Panc1 (cell line): Measurements from ENCODE around the gene GALNT1.

ENCODE experiments used
- CTCF ChIP-seq: fragments of 450-650 bp; IDR thresholded peaks from 2 replicates; pipeline ENCODE4 v1.5.1; 2017; ENCODE audit warnings: mild to moderate bottlenecking
- POLR2AphosphoS5 ChIP-seq: IDR thresholded peaks from 2 replicates; pipeline ENCODE4 v1.6.1; 2012; ENCODE audit warnings: mild to moderate bottlenecking, low read depth, low read length, moderate library complexity
- REST ChIP-seq, 2 experiments: IDR thresholded peaks; 2 replicates each; pipeline ENCODE4 v1.6.1; 2011 to 2012; ENCODE audit warnings: low read depth in 2 of 2, control low read depth in 1 of 2, low read length in 1 of 2, mild to moderate bottlenecking in 1 of 2, moderate library complexity in 1 of 2; ENCODE audit not compliant: insufficient read depth in 1 of 2

- TF ChIP-seq CTCF (no peak), POLR2AphosphoS5 (no peak), REST (IDR thresholded peaks at IDR 0.05; ENCODE audit: insufficient read depth in 1 of 2, low read depth in 2 of 2, low read length in 1 of 2) (no peak)
Measured at GRCh38 chr18:35721431-35722081, 140.0 kb downstream of the GALNT1 start.
